HepG2 (cell line): ENCODE data around the gene BBC3.

ENCODE experiments used
- MYC ChIP-seq: sonication (generic); formaldehyde crosslinking; IDR thresholded peaks from 2 replicates; pipeline ENCODE4 v1.9.0; 2021; ENCODE audit warnings: missing genetic modification reagents, borderline replicate concordance
- RFX5 ChIP-seq: IDR thresholded peaks from 2 replicates; pipeline ENCODE4 v1.6.1; 2011; ENCODE audit warnings: low read depth, low read length, improper control_type of control experiment
- STAT5B ChIP-seq: sonication (generic); formaldehyde crosslinking; IDR thresholded peaks from 2 replicates; pipeline ENCODE4 v1.4.0; 2020; ENCODE audit warnings: missing genetic modification reagents
- ZFP1 ChIP-seq: IDR thresholded peaks from 2 replicates; pipeline ENCODE4 v1.6.1; 2016
- ZNF331 ChIP-seq: sonication (generic); formaldehyde crosslinking; IDR thresholded peaks from 2 replicates; pipeline ENCODE4 v1.4.0; 2020; ENCODE audit warnings: missing genetic modification reagents
- ZNF547 ChIP-seq: sonication (generic); formaldehyde crosslinking; IDR thresholded peaks from 2 replicates; pipeline ENCODE4 v1.5.1; 2020; ENCODE audit warnings: mild to moderate bottlenecking, missing genetic modification reagents
- TF ChIP-seq, protein P1 (sequence below): sonication (generic); formaldehyde crosslinking; IDR thresholded peaks from 2 replicates; pipeline ENCODE4 v1.5.0; 2020; ENCODE audit warnings: mild to moderate bottlenecking, missing genetic modification reagents, moderate library complexity
- TF ChIP-seq, protein P2 (sequence below): sonication (generic); formaldehyde crosslinking; IDR thresholded peaks from 2 replicates; pipeline ENCODE4 v1.4.0; 2020; ENCODE audit warnings: missing genetic modification reagents
- TF ChIP-seq, protein P3 (sequence below): sonication (generic); formaldehyde crosslinking; IDR thresholded peaks from 2 replicates; pipeline ENCODE4 v1.5.0; 2020; ENCODE audit warnings: missing genetic modification reagents

DNA sequence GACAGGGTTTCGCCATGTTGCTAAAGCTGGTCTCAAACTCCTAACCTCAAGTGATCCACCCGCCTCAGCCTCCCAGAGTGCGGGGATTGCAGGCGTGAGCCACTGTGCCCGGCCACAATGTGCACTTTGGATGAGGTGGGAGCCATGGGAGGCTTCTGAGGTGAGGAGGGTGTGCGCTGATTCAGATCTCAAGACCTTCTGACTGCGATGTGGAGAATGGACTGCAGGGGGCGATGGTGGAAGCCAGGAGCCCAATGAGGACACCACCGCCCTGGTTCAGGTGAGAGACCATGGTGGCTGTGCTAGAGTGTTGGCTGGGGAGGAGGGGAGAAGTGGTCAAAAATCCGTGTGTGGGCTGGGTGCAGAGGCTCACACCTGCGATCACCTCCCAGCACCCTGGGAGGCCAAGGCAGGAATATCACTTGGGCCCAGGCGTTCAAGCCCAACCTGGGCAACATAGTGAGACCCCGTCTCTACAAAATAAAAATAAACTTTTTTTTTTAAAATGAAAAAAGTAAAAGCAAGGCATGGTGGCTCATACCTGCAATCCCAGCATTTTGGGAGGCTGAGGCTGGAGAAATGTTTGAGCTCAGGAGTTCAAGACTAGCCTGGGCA is 49.3 kb upstream of the BBC3 start:
- TF ChIP-seq ZFP1 (CRISPR knock-in tag): no peak
- TF ChIP-seq ZNF547: no peak
- TF ChIP-seq, protein P1, sequence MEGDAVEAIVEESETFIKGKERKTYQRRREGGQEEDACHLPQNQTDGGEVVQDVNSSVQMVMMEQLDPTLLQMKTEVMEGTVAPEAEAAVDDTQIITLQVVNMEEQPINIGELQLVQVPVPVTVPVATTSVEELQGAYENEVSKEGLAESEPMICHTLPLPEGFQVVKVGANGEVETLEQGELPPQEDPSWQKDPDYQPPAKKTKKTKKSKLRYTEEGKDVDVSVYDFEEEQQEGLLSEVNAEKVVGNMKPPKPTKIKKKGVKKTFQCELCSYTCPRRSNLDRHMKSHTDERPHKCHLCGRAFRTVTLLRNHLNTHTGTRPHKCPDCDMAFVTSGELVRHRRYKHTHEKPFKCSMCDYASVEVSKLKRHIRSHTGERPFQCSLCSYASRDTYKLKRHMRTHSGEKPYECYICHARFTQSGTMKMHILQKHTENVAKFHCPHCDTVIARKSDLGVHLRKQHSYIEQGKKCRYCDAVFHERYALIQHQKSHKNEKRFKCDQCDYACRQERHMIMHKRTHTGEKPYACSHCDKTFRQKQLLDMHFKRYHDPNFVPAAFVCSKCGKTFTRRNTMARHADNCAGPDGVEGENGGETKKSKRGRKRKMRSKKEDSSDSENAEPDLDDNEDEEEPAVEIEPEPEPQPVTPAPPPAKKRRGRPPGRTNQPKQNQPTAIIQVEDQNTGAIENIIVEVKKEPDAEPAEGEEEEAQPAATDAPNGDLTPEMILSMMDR: peak; percentile 68
- no peak for TF ChIP-seq ZNF331 (CRISPR knock-in tag)
- TF ChIP-seq, protein P2, sequence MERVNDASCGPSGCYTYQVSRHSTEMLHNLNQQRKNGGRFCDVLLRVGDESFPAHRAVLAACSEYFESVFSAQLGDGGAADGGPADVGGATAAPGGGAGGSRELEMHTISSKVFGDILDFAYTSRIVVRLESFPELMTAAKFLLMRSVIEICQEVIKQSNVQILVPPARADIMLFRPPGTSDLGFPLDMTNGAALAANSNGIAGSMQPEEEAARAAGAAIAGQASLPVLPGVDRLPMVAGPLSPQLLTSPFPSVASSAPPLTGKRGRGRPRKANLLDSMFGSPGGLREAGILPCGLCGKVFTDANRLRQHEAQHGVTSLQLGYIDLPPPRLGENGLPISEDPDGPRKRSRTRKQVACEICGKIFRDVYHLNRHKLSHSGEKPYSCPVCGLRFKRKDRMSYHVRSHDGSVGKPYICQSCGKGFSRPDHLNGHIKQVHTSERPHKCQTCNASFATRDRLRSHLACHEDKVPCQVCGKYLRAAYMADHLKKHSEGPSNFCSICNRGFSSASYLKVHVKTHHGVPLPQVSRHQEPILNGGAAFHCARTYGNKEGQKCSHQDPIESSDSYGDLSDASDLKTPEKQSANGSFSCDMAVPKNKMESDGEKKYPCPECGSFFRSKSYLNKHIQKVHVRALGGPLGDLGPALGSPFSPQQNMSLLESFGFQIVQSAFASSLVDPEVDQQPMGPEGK (CRISPR knock-in tag): no peak
- no peak for TF ChIP-seq RFX5
- TF ChIP-seq, protein P3, sequence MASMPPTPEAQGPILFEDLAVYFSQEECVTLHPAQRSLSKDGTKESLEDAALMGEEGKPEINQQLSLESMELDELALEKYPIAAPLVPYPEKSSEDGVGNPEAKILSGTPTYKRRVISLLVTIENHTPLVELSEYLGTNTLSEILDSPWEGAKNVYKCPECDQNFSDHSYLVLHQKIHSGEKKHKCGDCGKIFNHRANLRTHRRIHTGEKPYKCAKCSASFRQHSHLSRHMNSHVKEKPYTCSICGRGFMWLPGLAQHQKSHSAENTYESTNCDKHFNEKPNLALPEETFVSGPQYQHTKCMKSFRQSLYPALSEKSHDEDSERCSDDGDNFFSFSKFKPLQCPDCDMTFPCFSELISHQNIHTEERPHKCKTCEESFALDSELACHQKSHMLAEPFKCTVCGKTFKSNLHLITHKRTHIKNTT: no peak
- TF ChIP-seq STAT5B (CRISPR knock-in tag): no peak
- no peak for TF ChIP-seq MYC (CRISPR knock-in tag)
